Heart right ventricle (tissue), 16 donors: Measurements from ENCODE around the gene LPCAT1. TPM values are rescaled to one million over a fixed set of nuclear protein-coding genes. Genes with fewer than 3 reads are reported as not detected.

Experiments used
- ATAC-seq, 8 donors: fragments of 200-7000 bp; cut with Tn5 transposase; one replicate each; pipeline ENCODE4 v1.9.1; 2020; ENCODE audit warnings: mild to moderate bottlenecking in 8 of 8, moderate library complexity in 8 of 8, moderate number of reproducible peaks in 1 of 8
- DNase-seq, 2 donors: peaks; one replicate each; pipeline ENCODE4 v3.0.0-alpha.2; 2020
- H3K27ac ChIP-seq, 10 donors: fragments of 200-600 bp; sonication (generic) in 2 of 10; one replicate each; pipeline versions ENCODE4 v1.5.0 to v1.8.0; 2020 to 2022; ENCODE audit warnings: mild to moderate bottlenecking in 3 of 10
- H3K27me3 ChIP-seq, 7 donors: fragments of 200-600 bp; one replicate each; pipeline ENCODE4 v1.8.0; 2021 to 2022; ENCODE audit warnings: mild to moderate bottlenecking in 2 of 7
- H3K36me3 ChIP-seq, 9 donors: fragments of 200-600 bp; sonication (generic) in 1 of 9; one replicate each; pipeline versions ENCODE4 v1.5.0 to v1.8.0; 2020 to 2022; ENCODE audit warnings: mild to moderate bottlenecking in 2 of 9
- H3K4me1 ChIP-seq, 9 donors: fragments of 200-600 bp; sonication (generic) in 1 of 9; one replicate each; pipeline versions ENCODE4 v1.5.0 to v1.8.0; 2020 to 2022; ENCODE audit warnings: mild to moderate bottlenecking in 4 of 9
- H3K4me3 ChIP-seq, 10 donors: fragments of 200-600 bp; sonication (generic) in 2 of 10; one replicate each; pipeline versions ENCODE4 v1.5.0 to v1.8.0; 2020 to 2022; ENCODE audit warnings: mild to moderate bottlenecking in 7 of 10, moderate library complexity in 2 of 10
- H3K9me3 ChIP-seq, 11 donors: fragments of 200-600 bp in 10 of 11; sonication (generic) in 2 of 11; one replicate each; pipeline versions ENCODE4 v1.5.0 to v1.8.0; 2013 to 2022; ENCODE audit warnings: mild to moderate bottlenecking in 2 of 11, control low read depth in 1 of 11, moderate library complexity in 1 of 11
- CTCF ChIP-seq, 9 donors: fragments of 200-600 bp; sonication (generic) in 2 of 9; IDR thresholded peaks; one replicate each; pipeline versions ENCODE4 v1.5.0 to v1.8.0; 2021 to 2022; ENCODE audit warnings: antibody characterized with exemption in 9 of 9, mild to moderate bottlenecking in 5 of 9, moderate library complexity in 1 of 9
- WGBS, 2 donors: extraction: QIAGEN DNeasy Blood & Tissue Kit; methylation state at CpG; one replicate each; pipeline ENCODE4 v1.1.7; 2013; ENCODE audit warnings: inconsistent platforms in 1 of 2; 5-methylcytosine and 5-hydroxymethylcytosine counted together
- intact Hi-C, 10 donors: fragments of 100-400 bp; cut with DNase I; formaldehyde crosslinking; loops; one replicate each; pipeline versions ENCODE4 v1.11.1 to v1.14.2; 2022
- polyA plus RNA-seq, 2 donors: library from polyadenylated mRNA; stranded (reverse); fragments of 200-250 nt; gene quantifications; one replicate each; pipeline ENCODE4 v1.2.3, GENCODE V29; 2013
- total RNA-seq, 10 donors: library from RNA; stranded (reverse); fragmentation: NEBNext Ultra II Directional in 3 of 10; extraction: Animal tissue kit (Norgen Biotek cat#: 25700) in 3 of 10; gene quantifications; one replicate each; pipeline versions ENCODE4 v1.2.1 to v1.2.4, GENCODE V29; 2021 to 2023
- donor health status: Arrhythmogenic right ventricular cardiomyopathy.
- donor health status: ischemic (EF 13 %, LVEDD 7.1; RV severe dilation, severe dysfunction).
- donor health status: healthy with polysubstance abuse.
- donor health status: DM: no; HTN: yes; CAD: no.
- donor health status: DM: no; HTN: no; CAD: no.
- donor health status: ischemic (EF 25% LVEDD 6.9; RV normal size, moderate dysfunction).
- donor health status: ischemic (EF 25% LVEDD 5.7; RV mildly dilated, moderate dysfunction).
- donor health status: healthy.
- donor health status: DM: yes; HTN: yes; CAD: no.
- donor health status: Ischemic cardiomyopathy.
- donor health status: ischemic (EF 35%, LVEDD 5.7; RV mildly dilated, moderate dysfunction).
- donor health status: nonischemic (EF 11% LVEDD 7.7; RV severe dilation, severe dysfunction).
- donor health status: DM: yes; HTN: yes; CAD: no.
- donor health status: PGD.
- donor health status: ischemic (EF 29% LVEDD 5.4; RV normal size, mild dysfunction).
- donor health status: nonischemic (EF 23%, LVEDD 6.1; RV moderate dilation, normal function).

Gene LPCAT1
- total and polyA plus RNA-seq, 12 donors: 5.6 to 25.5 (median 9.6) TPM

DNA sequence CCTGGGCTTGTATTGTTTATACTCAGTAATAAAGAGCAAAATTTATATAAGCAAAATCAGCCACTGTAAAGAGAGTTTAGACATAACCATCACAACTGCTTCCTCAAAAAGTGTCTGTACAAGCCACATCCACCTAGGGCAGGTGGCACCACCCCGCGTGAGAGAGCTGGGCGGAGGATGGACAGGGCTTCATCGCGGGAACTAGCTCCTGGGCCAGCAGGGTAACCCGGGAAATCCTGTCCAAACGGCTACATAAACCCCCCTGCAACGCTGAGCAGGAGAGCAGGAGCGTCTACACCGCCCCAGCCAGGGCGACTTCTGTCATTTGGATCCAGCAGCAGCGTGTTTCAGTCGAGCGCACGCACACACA, 79.8 kb downstream of the LPCAT1 start:
- ATAC-seq (no peak), DNase-seq (no peak)
- intact Hi-C loops: loop anchor here in 1 of 10 donors (10.0 kb wide), 1 partner anchor 209 kb away; no protein-coding TSS in a partner anchor
- peaks cover 31 to 98% (median 87%) of the 10 kb centered on the region in 7 donors for H3K27me3 ChIP-seq
- TF ChIP-seq CTCF (IDR thresholded peaks at IDR 0.05): no peak
- no peak overlapping the region for H3K27ac ChIP-seq
- WGBS, 2 donors: 53 to 55% methylated on average over 15 of the region's 15 CpGs
- no peaks in the 10 kb centered on the region for H3K36me3 ChIP-seq
- no peak overlapping the region for H3K4me3 ChIP-seq
- peaks cover 0 to 18% (median 10%) of the 10 kb centered on the region in 9 donors for H3K4me1 ChIP-seq
- peaks cover 0 to 8% (median 0%) of the 10 kb centered on the region in 11 donors for H3K9me3 ChIP-seq

DNA sequence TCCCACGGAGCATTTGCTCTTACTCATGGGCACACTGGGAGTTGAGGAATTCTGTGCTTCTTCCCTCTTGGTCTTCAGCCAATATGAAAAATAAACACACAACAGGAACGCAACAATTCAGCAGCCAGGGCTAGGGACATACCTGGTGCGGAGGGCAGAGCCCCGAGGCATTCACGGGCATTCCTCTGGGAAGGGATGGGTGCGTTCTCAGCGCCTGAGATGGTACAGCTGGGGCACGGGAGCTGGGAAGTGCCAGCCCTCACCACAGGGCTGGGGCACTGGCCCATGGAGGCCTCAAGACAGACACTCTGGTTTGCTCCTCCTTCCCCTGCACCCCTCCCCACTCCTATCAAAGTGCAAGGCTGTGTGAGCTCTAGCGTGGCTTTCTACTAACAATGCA, 80.6 kb downstream of the LPCAT1 start:
- DNase-seq (no peak), ATAC-seq (no peak)
- no peak for TF ChIP-seq CTCF (IDR thresholded peaks at IDR 0.05)
- Histone ChIP-seq H3K4me1 (peaks cover 0 to 18% (median 10%) of the 10 kb centered on the region in 9 donors), H3K9me3 (peaks cover 0 to 8% (median 0%) of the 10 kb centered on the region in 11 donors), H3K4me3 (no peak overlapping the region), H3K36me3 (no peaks in the 10 kb centered on the region), H3K27ac (no peak overlapping the region), H3K27me3 (peaks cover 31 to 96% (median 83%) of the 10 kb centered on the region in 7 donors)
- WGBS, 2 donors: 64 to 73% methylated on average over 9 of the region's 9 CpGs
- intact Hi-C loops: loop anchor here in 1 of 10 donors (10.0 kb wide), 1 partner anchor 208 kb away; no protein-coding TSS in a partner anchor

DNA sequence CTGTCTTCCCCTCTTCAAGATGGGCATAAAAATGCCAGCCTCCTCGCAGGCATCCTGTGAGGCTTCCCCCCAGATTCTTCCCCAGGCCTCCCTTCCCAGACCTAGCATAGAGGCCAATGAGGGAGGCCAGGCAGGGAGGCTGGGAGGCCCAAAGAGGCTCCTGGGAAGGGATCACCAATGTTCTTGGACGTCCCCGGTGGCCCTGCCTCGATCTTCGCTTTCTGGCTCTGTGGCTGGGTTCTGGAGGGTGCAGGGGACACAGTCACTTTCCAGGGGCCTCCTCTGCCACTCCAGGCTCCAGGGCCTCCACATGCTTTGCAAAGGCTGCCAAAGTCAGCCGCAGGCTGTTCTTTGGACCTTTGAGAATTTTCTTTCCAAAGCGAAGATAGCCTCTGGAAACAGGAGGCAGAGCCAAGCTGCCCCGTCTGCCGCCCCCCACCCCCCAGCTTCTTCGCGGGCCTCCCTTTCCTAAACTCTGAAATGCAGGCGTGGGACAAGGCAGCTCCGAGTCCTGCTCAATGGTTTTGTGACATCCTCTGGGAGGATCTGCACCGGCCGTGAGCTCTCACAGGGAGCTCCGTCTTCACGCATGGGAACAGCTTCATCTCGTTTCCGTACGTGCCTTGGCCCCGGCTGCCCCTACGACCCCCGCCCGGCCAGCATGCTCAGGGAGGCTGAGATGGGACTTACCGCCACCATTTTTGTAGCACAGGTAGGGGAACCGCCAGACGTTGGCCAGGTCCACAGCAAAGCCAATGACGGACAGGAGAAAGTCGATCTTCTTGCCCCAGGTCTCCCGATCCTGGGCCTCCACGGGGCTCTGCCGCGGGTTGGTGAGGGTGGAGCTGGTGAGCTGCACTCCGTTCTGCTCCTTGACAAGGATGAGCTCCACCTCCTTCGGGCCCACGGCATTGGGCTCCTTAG, 81.3 kb downstream of the LPCAT1 start:
- H3K36me3 ChIP-seq: no peaks in the 10 kb centered on the region
- ATAC-seq: no peak
- no peak overlapping the region for H3K27ac ChIP-seq
- WGBS, 2 donors: 61 to 69% methylated on average over 36 of the region's 36 CpGs
- TF ChIP-seq CTCF (IDR thresholded peaks at IDR 0.05): no peak
- H3K4me3 ChIP-seq: no peak overlapping the region
- peaks cover 0 to 8% (median 0%) of the 10 kb centered on the region in 11 donors for H3K9me3 ChIP-seq
- intact Hi-C loops: loop anchor here in 1 of 10 donors (10.0 kb wide), 1 partner anchor 208 kb away; no protein-coding TSS in a partner anchor
- no peak for DNase-seq
- H3K4me1 ChIP-seq: peaks cover 0 to 18% (median 10%) of the 10 kb centered on the region in 9 donors
- peaks cover 31 to 95% (median 82%) of the 10 kb centered on the region in 7 donors for H3K27me3 ChIP-seq

GRCh38 chr5:1441166-1441865, 82.4 kb downstream of the LPCAT1 start:
- 90 to 91% methylated on average over 24 of the region's 24 CpGs for whole genome bisulfite sequencing, 2 donors
- ATAC-seq: no peak
- no peaks in the 10 kb centered on the region for H3K36me3 ChIP-seq
- peaks cover 0 to 8% (median 0%) of the 10 kb centered on the region in 11 donors for H3K9me3 ChIP-seq
- no peak overlapping the region for H3K4me3 ChIP-seq
- H3K4me1 ChIP-seq: peaks cover 0 to 18% (median 10%) of the 10 kb centered on the region in 9 donors
- no peak for DNase-seq
- H3K27ac ChIP-seq: no peak overlapping the region
- TF ChIP-seq CTCF (IDR thresholded peaks at IDR 0.05): no peak
- intact Hi-C loops: loop anchor here in 1 of 10 donors (10.0 kb wide), 1 partner anchor 207 kb away; no protein-coding TSS in a partner anchor
- H3K27me3 ChIP-seq: peaks cover 29 to 88% (median 78%) of the 10 kb centered on the region in 7 donors
